Measurements from ENCODE around the gene MYL6B.
A peak's percentile ranks its signal among the peaks of the same experiment; 100 is the strongest.
"Not testable (repeated sequence)": the region's sequence is repeated elsewhere in the genome, so short reads cannot be mapped to it uniquely, and the experiment has no call there.

MYL6B gene

GRCh38 chr12:56152132-56152755 lies at the start of gene MYL6B:
MYL6B (plus strand) TSS chr12:56152587; CDS start chr12:56153919, 1,332 bp downstream.
- peak; percentile 92 for DNase-seq (ENCODE audit: low spot score)

- no peak for DNase-seq (ENCODE audit: low spot score)
These were observed 49.7 kb upstream of the MYL6B start for GRCh38 chr12:56102683-56103065.

GRCh38 chr12:56103066-56103711 lies 49.2 kb upstream of the MYL6B start:
- DNase-seq (ENCODE audit: low spot score): no peak

- no peak for DNase-seq (ENCODE audit: low spot score)
These were observed 48.6 kb upstream of the MYL6B start for GRCh38 chr12:56103823-56104108.

- peak; percentile 95 for DNase-seq (ENCODE audit: low spot score)
These were observed 48.1 kb upstream of the MYL6B start, which contains the start of gene PA2G4 for GRCh38 chr12:56104109-56104814. PA2G4 (plus strand) TSS chr12:56104559; CDS start chr12:56104738, 179 bp downstream.

GRCh38 chr12:56104815-56105608 lies 47.4 kb upstream of the MYL6B start:
- no peak for DNase-seq (ENCODE audit: low spot score)

- no peak for DNase-seq (ENCODE audit: low spot score)
These were observed 46.8 kb upstream of the MYL6B start for GRCh38 chr12:56105609-56105902.

GRCh38 chr12:56107242-56107641 lies 45.1 kb upstream of the MYL6B start:
- no peak for DNase-seq (ENCODE audit: low spot score)

GRCh38 chr12:56110571-56110970 lies 41.8 kb upstream of the MYL6B start:
- DNase-seq (ENCODE audit: low spot score): no peak

GRCh38 chr12:56114084-56114483 lies 38.3 kb upstream of the MYL6B start:
- DNase-seq (ENCODE audit: low spot score): no peak

- DNase-seq (ENCODE audit: low spot score): no peak
These were observed 37.1 kb upstream of the MYL6B start for GRCh38 chr12:56115329-56115728.

GRCh38 chr12:56116267-56117081 lies 35.9 kb upstream of the MYL6B start, which contains the start of gene RPL41:
RPL41 (plus strand) TSS chr12:56116633.
- DNase-seq (ENCODE audit: low spot score): peak; percentile 83

GRCh38 chr12:56117082-56117706 lies 35.2 kb upstream of the MYL6B start:
- DNase-seq (ENCODE audit: low spot score): not testable (repeated sequence)

GRCh38 chr12:56117778-56118687 lies 34.4 kb upstream of the MYL6B start, which contains the start of gene ZC3H10:
ZC3H10 (plus strand) TSS chr12:56118266; CDS start chr12:56120563, 2,297 bp downstream.
- DNase-seq (ENCODE audit: low spot score): peak; percentile 96

GRCh38 chr12:56118688-56119357 lies 33.6 kb upstream of the MYL6B start:
- no peak for DNase-seq (ENCODE audit: low spot score)

- peak; percentile 89 for DNase-seq (ENCODE audit: low spot score)
These were observed 33.0 kb upstream of the MYL6B start for GRCh38 chr12:56119361-56119796.

GRCh38 chr12:56120158-56120846 lies 32.1 kb upstream of the MYL6B start:
- DNase-seq (ENCODE audit: low spot score): no peak

GRCh38 chr12:56121204-56121870 lies 31.1 kb upstream of the MYL6B start:
- no peak for DNase-seq (ENCODE audit: low spot score)

All from AG08396 (cell line).